ENCODE measurements around the gene REC8. TPM values are rescaled to one million over a fixed set of nuclear protein-coding genes. Genes with fewer than 3 reads are reported as not detected.

Gene REC8
- total RNA-seq, 1 experiment from 2014 or later = 8.4 TPM

DNA sequence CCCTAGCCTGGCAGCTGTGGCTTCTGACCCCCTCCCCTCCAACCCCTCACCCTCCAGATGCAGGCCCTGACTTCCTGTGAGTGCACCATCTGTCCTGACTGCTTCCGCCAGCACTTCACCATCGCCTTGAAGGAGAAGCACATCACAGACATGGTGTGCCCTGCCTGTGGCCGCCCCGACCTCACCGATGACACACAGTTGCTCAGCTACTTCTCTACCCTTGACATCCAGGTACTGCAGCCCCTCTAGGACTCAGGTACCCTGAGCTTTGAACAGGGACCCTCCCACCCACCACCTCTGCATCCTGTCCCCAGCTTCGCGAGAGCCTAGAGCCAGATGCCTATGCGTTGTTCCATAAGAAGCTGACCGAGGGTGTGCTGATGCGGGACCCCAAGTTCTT is 16.8 kb upstream of the REC8 start:
- Histone ChIP-seq H3K4me3 (ENCODE audit: low read depth, low read length, poor library complexity, severe bottlenecking) (no peak overlapping the region), H3K27me3 (replicated peaks; ENCODE audit: insufficient read depth, low read depth, low read length, poor library complexity) (no peaks in the 10 kb centered on the region), H3K9me3 (ENCODE audit: low read depth, low read length, poor library complexity, severe bottlenecking) (no peaks in the 10 kb centered on the region), H3K36me3 (ENCODE audit: insufficient read depth, low read length, poor library complexity, severe bottlenecking) (peaks cover 64% of the 10 kb centered on the region), H3K4me1 (ENCODE audit: insufficient read depth, low read length, poor library complexity, severe bottlenecking) (no peaks in the 10 kb centered on the region), H3K27ac (ENCODE audit: low read depth, low read length, poor library complexity, severe bottlenecking) (no peak overlapping the region)
- intact Hi-C loops (cut with micrococcal nuclease; ENCODE audit: unreplicated experiment) = no loop called here
- POLR2A ChIA-PET (ENCODE audit: low non-redundant PET) = interaction anchor here (0.7 kb wide), 1 partner anchor 8 kb away, joined by 6 read pairs; no protein-coding TSS in a partner anchor
- CTCF ChIA-PET = no interaction called here
- no peak for DNase-seq (ENCODE audit: low spot score)
- no TSS peak for BruUV-seq (replicated peaks)
- TF ChIP-seq, protein P1, sequence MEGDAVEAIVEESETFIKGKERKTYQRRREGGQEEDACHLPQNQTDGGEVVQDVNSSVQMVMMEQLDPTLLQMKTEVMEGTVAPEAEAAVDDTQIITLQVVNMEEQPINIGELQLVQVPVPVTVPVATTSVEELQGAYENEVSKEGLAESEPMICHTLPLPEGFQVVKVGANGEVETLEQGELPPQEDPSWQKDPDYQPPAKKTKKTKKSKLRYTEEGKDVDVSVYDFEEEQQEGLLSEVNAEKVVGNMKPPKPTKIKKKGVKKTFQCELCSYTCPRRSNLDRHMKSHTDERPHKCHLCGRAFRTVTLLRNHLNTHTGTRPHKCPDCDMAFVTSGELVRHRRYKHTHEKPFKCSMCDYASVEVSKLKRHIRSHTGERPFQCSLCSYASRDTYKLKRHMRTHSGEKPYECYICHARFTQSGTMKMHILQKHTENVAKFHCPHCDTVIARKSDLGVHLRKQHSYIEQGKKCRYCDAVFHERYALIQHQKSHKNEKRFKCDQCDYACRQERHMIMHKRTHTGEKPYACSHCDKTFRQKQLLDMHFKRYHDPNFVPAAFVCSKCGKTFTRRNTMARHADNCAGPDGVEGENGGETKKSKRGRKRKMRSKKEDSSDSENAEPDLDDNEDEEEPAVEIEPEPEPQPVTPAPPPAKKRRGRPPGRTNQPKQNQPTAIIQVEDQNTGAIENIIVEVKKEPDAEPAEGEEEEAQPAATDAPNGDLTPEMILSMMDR (conservative IDR thresholded peaks at IDR 0.05; ENCODE audit: low read depth, low read length) = no peak
- TF ChIP-seq EZH2 (IDR thresholded peaks at IDR 0.05; ENCODE audit: borderline replicate concordance, low read depth, low read length, poor library complexity, severe bottlenecking) = no peak

DNA sequence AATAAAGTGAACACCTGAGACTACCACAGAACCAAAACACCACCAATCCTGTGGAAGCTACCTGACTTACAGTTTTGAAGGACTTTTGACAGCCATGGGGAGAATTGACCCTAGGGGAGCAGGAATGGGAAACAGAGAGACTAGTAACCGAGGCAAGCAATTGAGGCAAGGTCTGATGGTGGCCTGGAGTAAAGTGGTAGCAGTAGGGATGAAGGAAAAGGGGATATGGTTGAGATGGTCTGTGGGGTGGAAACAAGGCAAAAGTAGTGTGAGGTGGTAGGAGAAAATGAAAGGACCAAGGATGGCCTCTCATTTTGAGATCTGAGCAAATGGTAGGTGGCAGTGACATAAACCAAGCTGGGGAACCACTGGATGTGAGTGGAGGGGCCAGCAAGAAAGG is 15.0 kb upstream of the REC8 start:
- POLR2A ChIA-PET (ENCODE audit: low non-redundant PET) = no interaction called here
- no TSS peak for BruUV-seq (replicated peaks)
- intact Hi-C loops (cut with micrococcal nuclease; ENCODE audit: unreplicated experiment) = no loop called here
- Histone ChIP-seq H3K9me3 (ENCODE audit: low read depth, low read length, poor library complexity, severe bottlenecking) (no peaks in the 10 kb centered on the region), H3K36me3 (ENCODE audit: insufficient read depth, low read length, poor library complexity, severe bottlenecking) (peaks cover 56% of the 10 kb centered on the region), H3K27me3 (replicated peaks; ENCODE audit: insufficient read depth, low read depth, low read length, poor library complexity) (no peaks in the 10 kb centered on the region), H3K4me1 (ENCODE audit: insufficient read depth, low read length, poor library complexity, severe bottlenecking) (peaks cover 5% of the 10 kb centered on the region), H3K4me3 (ENCODE audit: low read depth, low read length, poor library complexity, severe bottlenecking) (no peak overlapping the region), H3K27ac (ENCODE audit: low read depth, low read length, poor library complexity, severe bottlenecking) (no peak overlapping the region)
- no peak for DNase-seq (ENCODE audit: low spot score)
- TF ChIP-seq, protein P1 (conservative IDR thresholded peaks at IDR 0.05; ENCODE audit: low read depth, low read length) = no peak
- TF ChIP-seq EZH2 (IDR thresholded peaks at IDR 0.05; ENCODE audit: borderline replicate concordance, low read depth, low read length, poor library complexity, severe bottlenecking) = no peak
- CTCF ChIA-PET = no interaction called here

DNA sequence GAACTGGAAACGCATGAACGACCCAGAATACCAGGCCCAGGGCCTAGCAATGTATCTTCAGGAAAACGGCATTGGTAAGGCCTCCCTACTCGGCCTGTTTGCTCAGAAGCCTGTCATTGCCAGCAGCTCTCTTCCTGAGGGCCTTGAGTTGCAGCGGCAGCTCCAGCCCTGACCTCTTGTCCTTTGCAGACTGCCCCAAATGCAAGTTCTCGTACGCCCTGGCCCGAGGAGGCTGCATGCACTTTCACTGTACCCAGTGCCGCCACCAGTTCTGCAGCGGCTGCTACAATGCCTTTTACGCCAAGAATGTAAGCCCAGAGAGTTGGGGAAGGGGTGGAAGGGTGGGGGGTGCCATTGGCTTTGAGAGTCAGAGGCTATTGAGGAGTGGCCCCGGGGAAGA is 14.5 kb upstream of the REC8 start:
- intact Hi-C loops (cut with micrococcal nuclease; ENCODE audit: unreplicated experiment) = no loop called here
- no peaks in the 10 kb centered on the region for H3K9me3 ChIP-seq (ENCODE audit: low read depth, low read length, poor library complexity, severe bottlenecking)
- CTCF ChIA-PET = no interaction called here
- TF ChIP-seq, protein P1 (conservative IDR thresholded peaks at IDR 0.05; ENCODE audit: low read depth, low read length) = no peak
- no peak for TF ChIP-seq EZH2 (IDR thresholded peaks at IDR 0.05; ENCODE audit: borderline replicate concordance, low read depth, low read length, poor library complexity, severe bottlenecking)
- peaks cover 8% of the 10 kb centered on the region for H3K4me1 ChIP-seq (ENCODE audit: insufficient read depth, low read length, poor library complexity, severe bottlenecking)
- no peaks in the 10 kb centered on the region for H3K27me3 ChIP-seq (replicated peaks; ENCODE audit: insufficient read depth, low read depth, low read length, poor library complexity)
- POLR2A ChIA-PET (ENCODE audit: low non-redundant PET) = no interaction called here
- no TSS peak for BruUV-seq (replicated peaks)
- H3K27ac ChIP-seq (ENCODE audit: low read depth, low read length, poor library complexity, severe bottlenecking) = no peak overlapping the region
- no peak overlapping the region for H3K4me3 ChIP-seq (ENCODE audit: low read depth, low read length, poor library complexity, severe bottlenecking)
- no peak for DNase-seq (ENCODE audit: low spot score)
- peaks cover 51% of the 10 kb centered on the region for H3K36me3 ChIP-seq (ENCODE audit: insufficient read depth, low read length, poor library complexity, severe bottlenecking)
